ENCODE data around the gene CHKB.

Gene CHKB

DNA sequence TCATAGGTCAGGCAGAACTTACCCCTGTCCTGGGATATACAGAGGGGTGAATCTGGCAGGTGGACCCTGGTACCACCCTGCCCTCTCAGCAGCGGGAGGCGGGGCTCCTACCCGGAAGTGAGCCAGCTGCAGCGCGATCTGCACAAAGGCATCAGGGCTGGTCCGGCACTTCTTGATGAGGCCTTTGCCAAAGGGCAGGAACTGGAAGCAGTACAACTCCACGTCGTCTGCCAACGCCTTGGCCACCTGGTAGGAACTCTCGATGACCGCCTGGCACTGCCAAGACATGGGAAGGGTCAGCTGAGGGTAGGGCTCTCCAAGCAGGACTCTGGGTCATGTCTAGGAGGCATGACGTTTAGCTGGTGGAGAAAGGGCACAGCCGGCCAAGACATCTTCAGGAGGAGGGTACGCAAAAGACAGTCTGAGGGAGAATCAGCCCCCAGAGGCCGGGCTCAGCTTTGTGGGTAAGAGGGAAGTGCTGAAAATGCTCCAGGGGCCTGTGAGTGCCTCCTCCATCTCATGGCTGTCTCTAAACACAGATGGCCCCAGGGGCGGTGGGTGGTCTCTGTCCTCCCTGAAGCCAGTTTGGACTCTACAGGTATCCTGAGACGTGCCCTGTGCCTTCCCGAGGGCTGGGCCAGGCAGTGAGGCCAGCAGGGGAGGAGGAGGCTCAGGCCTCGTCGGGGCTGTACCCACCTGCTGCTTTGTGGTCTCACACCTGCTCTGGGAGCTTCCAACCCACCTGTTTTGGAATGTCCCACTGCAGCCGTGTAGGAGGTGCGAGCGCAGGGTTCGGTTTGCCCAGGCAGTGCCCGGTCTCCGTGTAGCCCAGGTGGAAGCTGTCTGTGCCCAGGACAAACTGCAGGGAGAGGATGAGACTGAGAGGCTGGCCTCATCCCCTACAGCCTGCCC lies 11.1 kb downstream of the CHKB start:
- no peak for DNase-seq

DNA sequence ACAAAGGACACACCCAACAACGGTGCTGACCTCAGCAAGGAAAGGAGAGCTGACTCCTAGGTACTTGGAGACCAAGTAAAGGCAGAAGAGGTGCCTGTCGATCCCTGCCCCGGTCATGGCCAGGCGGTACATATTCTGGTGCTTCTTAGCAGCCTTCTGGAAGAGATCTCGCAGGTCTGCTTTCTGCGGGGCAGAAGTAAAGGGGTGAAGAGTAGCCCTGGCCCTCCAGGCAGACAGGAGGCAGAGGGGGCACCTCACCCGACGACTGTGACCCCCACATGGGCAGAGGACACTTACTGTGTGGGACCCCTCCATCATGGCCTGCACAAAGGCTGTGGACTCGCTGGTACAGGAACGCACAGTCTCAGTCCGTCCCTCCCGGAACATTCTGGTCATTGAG lies 11.8 kb downstream of the CHKB start:
- no peak for DNase-seq

DNA sequence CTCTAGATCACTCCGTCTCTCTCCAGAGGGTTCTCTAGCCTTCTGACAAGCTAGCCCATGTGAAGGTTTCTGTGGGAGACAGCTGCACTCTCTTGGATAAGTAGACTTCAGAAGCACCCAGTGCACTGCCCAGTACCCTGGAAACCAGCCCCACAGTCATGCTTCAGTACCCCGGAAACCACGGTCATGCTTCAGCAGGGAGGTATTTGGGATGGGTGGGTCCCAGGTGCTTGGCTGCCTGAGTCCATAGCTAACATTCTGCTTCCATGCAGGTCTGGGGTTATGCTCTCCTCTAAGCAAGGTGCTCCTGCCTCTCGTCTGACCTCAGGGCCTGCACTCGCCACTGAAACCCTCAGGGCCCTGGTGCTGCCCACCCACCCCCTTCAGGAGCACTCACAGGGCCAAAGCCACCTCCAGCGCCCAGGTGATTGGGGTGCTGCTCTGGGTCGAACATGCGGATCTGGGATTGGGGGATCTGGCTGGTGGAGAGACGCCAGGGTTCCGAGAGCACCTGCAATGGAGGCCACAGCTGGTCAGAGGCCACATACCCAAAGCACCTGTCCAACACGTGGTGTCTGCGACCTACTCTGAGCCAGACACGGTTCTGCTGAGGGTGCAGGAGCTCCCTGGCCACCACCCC lies 12.6 kb downstream of the CHKB start:
- DNase-seq: no peak

DNA sequence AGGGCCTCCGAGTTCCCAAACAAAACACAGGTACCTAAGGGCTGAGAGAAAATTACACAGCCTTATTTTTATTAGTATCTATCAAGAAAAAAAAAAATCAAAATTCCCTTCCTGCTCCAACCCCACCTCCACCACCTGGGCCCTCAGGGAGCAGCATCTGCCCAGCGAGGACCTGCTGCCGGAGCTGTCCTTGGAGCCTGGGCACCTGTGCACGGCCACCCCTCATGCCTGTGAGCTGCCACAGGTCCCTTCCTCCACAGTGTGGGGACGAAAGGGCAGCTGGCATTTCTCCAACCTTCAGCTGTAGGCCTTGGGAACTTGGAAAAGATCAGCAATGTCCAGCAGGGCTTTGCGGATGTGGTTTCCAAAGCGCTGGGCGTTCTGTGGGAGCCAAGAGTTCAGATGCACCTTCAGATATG lies 13.6 kb downstream of the CHKB start:
- DNase-seq: no peak

DNA sequence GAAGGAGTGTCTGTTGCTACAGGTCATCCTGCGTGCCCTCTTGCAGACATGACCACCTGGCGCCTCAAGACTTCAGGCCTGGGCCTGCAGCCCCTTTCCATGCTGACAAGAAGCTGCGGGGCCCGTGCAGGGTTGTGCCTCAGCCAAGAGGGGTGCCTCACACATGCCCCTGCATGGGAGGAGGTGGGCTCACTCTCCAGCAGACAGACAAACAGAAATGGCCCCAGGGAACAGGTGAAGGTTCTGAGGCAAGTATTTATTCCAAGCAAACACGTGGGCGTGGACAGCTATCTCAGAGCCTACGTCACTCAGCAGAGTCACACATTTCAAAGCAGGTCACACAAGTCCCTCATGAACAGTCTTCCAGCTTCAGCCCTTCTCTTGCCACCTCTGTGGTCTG lies 14.0 kb downstream of the CHKB start:
- no peak for DNase-seq

DNA sequence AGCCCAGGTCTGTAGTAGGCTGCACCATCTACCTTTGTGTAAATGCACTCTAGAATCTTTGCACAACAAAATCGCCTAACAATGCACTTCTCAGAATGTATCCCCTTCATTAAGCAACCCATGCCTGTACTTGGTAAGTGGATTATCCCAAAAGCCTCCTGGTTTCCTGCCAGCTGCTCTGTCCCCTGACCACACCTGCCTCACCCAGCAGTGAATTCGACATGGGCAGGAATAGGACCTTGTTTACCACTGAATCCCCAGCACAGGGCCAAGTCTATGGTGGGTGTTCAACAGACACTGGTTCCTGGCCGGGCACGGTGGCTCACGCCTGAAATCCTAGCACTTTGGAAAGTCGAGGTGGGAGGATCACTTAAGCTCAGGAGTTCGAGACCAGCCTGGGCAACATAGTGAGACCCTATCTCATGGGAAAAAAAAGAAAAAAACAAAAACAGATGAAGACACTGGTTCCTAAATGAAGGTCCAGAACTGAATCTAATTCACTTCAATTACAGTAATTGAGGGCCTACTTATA lies 14.9 kb downstream of the CHKB start:
- DNase-seq: peak; percentile 34 to 60

DNA sequence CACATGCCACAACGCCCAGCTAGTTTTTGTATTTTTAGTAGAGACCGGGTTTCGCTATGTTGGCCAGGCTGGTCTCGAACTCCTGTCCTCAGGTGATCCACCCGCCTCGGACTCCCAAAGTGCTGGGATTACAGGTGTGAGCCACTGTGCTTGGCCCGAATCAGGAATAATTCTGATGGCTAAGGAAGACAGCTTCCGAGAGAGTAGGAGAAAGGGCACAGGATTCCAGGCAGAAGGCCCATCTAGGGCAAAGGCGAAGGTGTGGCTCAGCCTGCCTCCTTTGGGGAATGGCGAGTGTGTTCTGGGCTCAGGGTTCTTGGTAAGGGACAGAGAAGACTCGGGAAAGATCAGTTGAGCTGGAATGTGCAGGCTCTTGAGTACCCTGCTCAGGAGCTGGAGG lies 18.4 kb downstream of the CHKB start:
- no peak for DNase-seq

DNA sequence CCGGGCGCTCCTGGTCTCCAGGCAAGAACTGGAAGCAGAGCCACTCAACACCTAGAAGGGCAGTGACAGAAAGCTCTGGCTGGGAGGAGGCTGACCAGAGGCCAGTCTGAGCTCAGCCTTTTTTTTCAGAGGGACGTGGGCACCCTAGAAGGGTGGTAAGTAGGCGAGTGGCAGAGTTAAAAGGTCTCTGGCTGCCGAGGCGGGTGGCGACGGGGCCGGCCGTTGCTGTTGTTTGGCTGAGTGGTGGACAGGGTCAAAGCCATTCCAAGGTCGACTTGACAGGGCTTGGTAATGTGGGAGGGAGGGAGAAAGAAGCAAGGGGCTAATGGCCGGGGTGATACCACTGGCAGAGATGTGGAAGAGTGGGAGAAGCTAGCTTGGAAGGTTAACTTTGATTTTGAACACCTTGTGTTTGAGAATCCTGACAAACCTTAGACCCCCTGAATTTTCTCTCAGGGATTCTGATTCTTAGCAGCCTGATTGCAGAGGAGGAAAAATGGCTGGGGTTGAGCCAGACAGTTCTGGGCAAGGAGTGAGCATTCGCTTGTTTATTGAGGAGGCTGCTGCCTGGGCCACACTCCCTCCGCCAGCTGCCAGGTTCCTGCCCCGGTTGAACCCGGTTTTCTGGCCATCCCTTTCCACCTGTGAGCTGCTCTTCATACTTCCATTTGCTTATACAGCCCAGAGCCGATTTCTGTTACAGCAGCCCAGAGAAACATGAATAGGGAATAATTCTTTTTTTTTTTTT lies 19.1 kb downstream of the CHKB start:
- no peak for DNase-seq

DNA sequence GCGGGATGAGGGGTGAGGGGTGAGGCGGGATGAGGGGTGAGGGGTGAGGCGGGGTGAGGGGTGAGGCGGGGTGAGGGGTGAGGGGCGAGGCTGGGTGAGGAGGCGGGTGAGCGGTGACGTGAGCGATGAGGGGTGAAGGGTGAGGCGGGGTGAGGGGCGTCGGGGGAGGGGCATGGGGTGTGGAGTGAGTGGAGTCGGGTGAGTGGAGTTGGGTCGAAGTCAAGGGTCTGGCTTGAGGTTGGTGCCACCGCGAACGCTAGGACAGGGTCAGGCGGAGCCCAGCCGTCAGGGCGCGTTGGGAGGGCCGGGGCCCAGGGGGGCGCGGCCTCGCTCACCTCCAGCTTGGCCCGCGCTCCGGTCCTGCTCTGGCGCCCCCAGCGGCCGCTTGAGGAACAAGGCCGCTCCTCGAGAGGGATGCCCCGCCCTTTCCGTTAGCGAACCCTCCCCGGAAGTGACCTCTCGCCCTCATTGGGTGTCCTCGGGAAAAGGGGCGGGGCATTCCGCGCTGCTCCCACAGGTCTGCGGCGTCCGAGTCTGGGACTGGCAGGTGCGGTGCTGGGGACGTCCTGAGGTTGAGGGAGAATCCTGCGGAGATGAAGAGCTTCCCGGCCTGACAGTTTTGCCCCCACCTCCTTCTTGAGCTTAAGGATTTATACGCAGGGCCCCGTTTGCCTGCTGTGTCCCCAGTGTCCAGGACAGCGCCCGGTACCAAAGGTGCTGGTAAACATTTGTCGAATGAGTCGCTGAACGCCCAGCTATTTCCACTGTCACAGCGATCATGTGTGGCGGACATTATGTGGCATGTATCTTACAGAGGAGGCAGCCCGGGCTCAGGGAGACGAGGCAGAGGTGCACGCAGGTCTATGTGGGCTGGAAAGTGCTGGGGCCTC lies 19.9 kb downstream of the CHKB start, which contains the start of gene SYCE3:
TSS of gene SYCE3 (minus strand) at position 397 of the 890 bp plus-strand sequence. CDS start 6,514 bp downstream, outside the sequence.
- DNase-seq: peak; percentile 83 to 96

DNA sequence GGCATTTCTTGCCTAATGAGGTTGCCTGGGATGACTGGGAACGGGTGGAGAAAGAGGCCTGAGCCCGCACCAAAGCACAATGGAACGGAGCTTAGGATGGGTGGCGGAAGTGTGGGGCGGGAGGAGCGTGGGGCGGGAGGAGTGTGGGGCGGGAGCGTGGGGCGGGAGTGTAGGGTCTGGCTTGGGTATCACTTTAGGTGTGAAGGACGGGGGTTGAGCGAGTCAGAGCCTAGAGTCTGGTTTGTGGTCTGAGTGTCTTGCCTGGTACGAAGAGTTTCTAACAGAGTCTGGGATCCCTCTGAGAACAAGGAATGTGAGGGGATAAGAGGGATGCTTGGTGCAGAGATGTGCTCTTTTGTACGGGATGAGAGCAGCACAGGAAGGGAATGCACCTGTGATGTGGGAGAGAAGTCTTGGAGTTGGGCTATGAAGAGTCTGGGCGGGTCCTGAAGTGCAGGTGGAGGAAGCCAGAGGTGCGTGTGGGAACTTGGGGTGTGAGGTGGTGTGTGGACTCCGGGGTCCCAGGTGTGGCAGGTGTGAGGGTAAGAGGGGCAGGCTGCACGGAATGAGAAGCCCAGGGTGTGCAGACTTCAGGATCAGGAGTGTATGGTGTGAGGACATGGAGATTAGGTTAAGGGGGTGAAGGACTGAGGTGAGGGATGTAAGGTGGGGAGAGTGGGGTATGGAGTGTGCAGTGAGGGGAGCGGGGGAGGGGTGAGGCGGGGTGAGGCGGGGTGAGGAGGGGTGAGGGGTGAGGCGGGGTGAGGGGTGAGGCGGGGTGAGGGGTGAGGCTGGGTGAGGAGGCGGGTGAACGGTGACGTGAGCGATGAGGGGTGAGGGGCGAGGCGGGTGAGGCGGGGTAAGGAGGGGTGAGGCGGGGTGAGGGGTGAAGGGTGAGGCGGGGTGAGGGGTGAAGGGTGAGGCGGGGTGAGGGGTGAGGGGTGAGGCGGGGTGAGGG lies 21.0 kb downstream of the CHKB start:
- DNase-seq: no peak

DNA sequence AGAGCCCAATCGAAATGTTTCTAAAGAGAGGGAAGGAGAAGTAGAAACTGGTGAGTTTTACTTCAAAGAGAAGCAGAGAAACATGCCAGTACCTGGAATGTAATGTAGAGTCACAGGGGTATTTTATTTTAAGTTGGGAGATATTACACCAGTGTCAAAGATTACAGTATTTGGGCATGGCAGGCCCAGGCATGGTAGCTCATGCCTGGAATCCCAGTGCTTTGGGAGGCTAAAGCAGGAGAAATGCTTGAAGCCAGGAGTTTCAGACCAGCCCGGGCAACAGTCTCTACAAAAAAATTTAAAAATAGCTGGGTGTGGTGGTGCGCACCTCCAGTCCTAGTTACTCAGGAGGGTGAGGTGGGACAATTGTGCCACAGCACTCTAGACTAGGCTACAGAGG lies 22.6 kb downstream of the CHKB start:
- DNase-seq: no peak

DNA sequence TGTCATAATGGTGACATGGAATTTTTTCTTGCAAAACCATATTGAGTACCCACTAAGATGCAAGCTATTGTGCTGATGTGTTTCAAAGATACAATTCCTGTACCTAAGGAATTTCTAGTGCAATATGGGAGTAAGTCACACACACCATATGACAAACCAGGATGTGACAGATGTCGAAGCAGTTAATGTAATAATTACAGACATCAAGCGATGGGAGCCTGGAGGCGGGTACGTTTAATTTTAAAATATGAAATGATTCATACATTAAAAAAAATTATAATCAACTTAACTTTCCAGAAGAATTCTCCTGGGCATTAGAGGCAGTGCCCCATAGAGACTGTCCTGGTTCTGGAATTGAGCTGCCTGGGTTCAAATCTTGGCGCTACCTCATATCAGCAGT lies 25.9 kb downstream of the CHKB start:
- peak in 1 of 2 experiments; percentile 29 for DNase-seq

DNA sequence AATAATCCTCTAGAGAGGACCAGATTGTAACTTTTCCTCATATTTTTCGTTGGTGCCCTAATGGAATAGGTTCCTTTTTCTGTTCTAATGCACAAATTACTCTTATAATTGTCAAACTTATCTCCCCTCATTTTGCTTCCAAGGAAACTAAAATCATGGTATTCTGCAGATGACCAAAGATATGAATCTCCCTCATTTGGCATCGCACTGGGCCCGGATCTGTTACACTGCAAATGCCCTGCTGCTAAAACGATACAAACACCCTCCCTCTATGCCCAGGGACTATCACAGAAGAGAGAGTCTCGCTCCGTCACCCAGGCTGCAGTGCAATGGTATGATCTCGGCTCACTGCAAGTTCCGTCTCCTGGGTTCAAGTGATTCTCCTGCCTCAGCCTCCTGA lies 29.3 kb downstream of the CHKB start:
- no peak for DNase-seq

DNA sequence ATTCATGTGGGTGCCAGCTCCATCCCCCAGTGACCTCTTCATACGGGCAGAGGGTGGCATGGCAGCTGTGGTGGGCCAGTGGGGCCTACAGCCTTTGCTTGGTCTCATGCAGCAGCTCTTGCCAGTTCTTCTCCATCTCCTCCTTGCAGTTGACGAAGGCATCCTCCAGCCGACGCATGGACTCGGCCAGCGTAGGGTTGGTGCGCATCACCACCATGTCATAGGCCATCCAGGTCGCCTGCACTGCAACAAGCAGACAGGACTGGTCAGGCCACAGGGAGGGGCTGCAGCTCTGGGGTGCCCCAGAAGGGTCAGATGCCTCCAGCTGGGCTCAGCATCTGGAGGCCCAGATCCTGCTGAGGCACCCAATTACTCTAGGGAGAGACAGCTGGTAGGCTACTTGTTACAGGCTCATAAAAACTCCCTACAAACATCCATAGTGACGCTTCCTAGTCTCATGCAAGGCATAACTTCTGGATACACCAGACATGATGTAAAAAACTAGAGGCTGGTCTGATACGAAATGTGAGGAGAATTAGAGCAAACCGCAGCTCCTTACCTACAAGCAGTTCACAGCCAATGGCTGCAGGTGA lies 31.4 kb downstream of the CHKB start:
- peak in 1 of 2 experiments; percentile 71 for DNase-seq

DNA sequence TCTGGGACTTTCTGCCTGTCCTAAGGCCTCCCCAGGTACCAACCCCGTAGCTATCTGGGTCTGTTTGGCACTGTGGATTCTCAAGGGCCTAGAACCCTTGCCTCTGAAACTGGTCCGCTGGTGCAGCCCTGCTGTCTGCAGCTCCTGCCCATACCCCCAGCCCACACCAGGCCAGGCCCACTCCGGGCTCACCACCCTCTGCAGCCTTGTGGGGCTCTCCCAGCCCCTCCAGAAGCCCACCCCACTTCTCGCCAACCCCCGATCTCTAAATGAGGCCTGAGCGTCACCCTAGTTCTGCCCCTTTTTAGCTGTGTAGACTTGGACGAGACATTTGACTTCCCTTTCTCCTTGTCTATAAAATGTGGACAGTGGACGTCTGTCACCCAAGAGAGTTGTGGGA lies 32.3 kb downstream of the CHKB start:
- DNase-seq: no peak

DNA sequence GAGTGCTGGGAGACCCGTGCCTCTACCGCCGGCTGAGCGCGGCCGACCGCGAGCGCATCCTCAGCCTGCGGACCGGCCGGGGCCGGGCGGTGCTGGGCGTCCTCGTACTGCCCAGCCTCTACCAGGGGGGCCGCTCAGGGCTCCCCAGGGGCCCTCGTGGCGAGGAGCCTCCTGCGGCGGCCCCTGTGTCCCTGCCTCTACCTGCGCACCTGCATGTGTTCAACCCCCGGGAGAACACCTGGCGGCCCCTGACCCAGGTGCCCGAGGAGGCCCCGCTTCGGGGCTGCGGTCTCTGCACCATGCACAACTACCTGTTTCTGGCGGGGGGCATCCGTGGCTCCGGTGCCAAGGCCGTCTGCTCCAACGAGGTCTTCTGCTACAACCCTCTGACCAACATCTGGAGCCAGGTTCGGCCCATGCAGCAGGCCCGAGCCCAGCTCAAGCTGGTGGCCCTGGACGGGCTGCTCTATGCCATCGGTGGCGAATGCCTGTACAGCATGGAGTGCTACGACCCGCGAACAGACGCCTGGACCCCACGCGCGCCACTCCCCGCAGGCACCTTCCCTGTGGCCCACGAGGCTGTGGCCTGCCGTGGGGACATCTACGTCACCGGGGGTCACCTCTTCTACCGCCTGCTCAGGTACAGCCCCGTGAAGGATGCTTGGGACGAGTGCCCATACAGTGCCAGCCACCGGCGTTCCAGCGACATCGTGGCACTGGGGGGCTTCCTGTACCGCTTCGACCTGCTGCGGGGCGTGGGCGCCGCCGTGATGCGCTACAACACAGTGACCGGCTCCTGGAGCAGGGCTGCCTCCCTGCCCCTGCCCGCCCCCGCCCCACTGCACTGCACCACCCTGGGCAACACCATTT lies 33.5 kb downstream of the CHKB start:
- DNase-seq: no peak

DNA sequence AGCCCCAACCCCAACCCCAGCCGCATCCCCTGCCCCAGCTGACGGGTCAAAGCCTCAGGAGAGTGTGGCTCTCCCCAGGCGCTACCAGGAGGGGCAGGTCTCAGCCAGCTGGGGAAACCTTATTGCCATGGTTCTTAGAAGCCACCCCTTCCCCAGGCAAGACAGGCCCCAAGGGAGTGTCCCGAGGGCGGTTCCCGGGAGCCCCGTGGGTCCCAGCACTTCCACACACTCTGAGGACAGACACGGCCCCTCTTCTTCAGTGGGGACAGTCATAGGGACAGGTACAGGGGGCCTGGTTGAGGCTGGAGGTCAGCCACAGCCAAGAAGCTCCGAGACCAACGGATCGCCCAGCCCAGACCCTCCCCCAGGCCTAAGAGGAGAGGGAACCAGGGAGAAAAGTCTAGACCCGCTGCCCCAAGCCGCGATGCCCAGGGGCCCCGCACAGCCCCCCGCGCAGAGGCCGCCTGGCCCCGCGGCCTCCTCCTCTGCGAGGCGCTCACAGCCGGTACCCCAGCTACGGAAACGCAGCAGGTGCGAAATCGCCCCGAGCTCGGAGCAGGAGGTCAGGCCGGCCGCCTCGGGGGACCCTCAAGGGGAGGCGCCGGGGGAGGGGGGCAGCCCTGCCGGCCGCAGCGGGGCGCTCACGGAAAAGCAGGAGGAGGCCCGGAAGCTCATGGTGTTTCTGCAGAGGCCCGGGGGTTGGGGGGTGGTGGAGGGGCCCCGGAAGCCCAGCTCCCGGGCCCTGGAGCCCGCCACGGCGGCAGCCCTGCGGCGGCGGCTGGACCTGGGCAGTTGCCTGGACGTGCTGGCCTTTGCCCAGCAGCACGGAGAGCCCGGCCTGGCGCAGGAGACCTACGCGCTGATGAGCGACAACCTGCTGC lies 34.4 kb downstream of the CHKB start:
- peak in 1 of 2 experiments; percentile 31 for DNase-seq

DNA sequence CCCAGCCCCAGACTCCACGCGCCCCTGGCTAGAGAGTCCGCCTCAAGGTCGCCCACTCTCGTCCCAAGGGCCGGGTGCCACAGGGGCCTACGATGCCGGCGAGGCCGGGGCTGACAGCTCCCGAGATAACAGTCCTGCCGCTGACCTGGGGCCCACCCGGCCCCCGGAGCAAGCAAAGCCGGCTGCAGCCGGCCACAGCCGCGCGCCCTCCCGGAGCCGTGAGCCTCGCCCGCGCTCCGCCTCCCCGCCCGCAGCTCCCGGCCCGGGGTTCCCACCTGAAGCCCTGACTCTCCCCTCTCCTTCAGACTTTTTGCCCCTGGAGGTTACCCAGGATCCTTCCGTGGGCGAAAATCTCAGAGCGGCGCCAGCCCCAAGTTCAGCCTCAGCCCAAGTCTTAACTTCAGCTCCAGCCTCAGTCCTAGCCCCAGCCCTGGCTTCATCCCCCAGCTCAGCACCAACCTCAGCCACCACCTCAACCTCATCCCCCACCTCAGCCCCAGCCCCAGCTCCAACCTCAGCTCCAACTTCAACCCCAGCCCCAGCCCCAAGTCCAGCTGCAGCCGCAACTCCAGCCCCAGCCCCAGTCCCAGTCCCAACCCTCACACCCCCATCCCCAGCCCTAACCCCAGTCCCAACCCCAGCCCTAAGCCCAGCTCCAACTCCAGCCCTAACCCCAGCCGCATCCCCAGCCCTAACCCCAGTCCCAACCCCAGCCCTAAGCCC lies 35.2 kb downstream of the CHKB start:
- DNase-seq: no peak
